Measurements from ENCODE around the gene TRAPPC12.

TRAPPC12 gene

DNA sequence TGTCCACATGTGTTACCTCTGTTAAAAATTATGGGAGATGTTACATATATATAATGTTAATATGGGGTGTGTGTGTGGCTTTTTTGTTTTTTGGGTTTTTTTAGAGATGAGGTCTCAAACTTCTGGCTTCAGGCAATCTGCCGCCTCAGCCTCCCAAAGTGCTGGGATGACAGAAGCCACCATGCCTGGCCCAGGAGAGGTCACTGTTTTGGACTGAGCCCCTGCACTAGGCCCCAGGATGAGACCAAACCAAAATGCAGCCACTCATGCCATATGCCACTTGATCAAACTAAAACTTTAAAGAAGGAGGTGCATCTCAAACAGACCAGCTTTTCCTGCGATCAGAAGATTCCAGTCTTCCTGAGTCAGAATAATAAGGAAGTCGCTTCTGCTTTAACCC, 137.3 kb downstream of the TRAPPC12 start:
- H3K27me3 Mint-ChIP-seq (ENCODE audit: low read depth, poor library complexity): peaks cover 2% of the 10 kb centered on the region
- peaks cover 33% of the 10 kb centered on the region for H3K4me1 Mint-ChIP-seq
- peak overlapping the region; percentile 86 for H3K4me3 Mint-ChIP-seq
- no peak for TF ChIP-seq CTCF (IDR thresholded peaks at IDR 0.05)
- no peak overlapping the region for H3K27ac Mint-ChIP-seq
- DNase-seq: no peak
- H3K36me3 Mint-ChIP-seq (ENCODE audit: low read depth): peaks cover 70% of the 10 kb centered on the region
- H3K9me3 Mint-ChIP-seq: peaks cover 25% of the 10 kb centered on the region

- Mint-ChIP-seq H3K27ac (peak overlapping the region; percentile 74), H3K9me3 (peaks cover 25% of the 10 kb centered on the region), H3K4me3 (peak overlapping the region; percentile 86), H3K36me3 (ENCODE audit: low read depth) (peaks cover 61% of the 10 kb centered on the region), H3K4me1 (peaks cover 33% of the 10 kb centered on the region), H3K27me3 (ENCODE audit: low read depth, poor library complexity) (peaks cover 2% of the 10 kb centered on the region)
- no peak for DNase-seq
- no peak for TF ChIP-seq CTCF (IDR thresholded peaks at IDR 0.05)
These were observed 138.5 kb downstream of the TRAPPC12 start for GRCh38 chr2:3517948-3518495.

- Mint-ChIP-seq H3K4me1 (peaks cover 33% of the 10 kb centered on the region), H3K36me3 (ENCODE audit: low read depth) (peaks cover 54% of the 10 kb centered on the region), H3K27me3 (ENCODE audit: low read depth, poor library complexity) (peaks cover 2% of the 10 kb centered on the region), H3K27ac (peak overlapping the region; percentile 74), H3K4me3 (peak overlapping the region; percentile 86), H3K9me3 (peaks cover 25% of the 10 kb centered on the region)
- TF ChIP-seq CTCF (IDR thresholded peaks at IDR 0.05): no peak
- peak; percentile 100 for DNase-seq
These were observed 139.2 kb downstream of the TRAPPC12 start for GRCh38 chr2:3518496-3519254.

GRCh38 chr2:3519255-3520205, 140.0 kb downstream of the TRAPPC12 start, which contains the start of gene ADI1:
TSS of gene ADI1 (minus strand) at chr2:3519531. CDS start at chr2:3519487, 44 bp downstream.
- H3K9me3 Mint-ChIP-seq: peaks cover 24% of the 10 kb centered on the region
- no peak for TF ChIP-seq CTCF (IDR thresholded peaks at IDR 0.05)
- peaks cover 2% of the 10 kb centered on the region for H3K27me3 Mint-ChIP-seq (ENCODE audit: low read depth, poor library complexity)
- H3K4me1 Mint-ChIP-seq: peaks cover 33% of the 10 kb centered on the region
- peaks cover 46% of the 10 kb centered on the region for H3K36me3 Mint-ChIP-seq (ENCODE audit: low read depth)
- peak within 1 kb of the TSS; percentile 86 for H3K4me3 Mint-ChIP-seq
- H3K27ac Mint-ChIP-seq: peak within 1 kb of the TSS; percentile 74
- DNase-seq: no peak

- Mint-ChIP-seq H3K4me1 (peaks cover 33% of the 10 kb centered on the region), H3K27me3 (ENCODE audit: low read depth, poor library complexity) (peaks cover 2% of the 10 kb centered on the region), H3K27ac (no peak overlapping the region), H3K4me3 (peak overlapping the region; percentile 86), H3K9me3 (peaks cover 15% of the 10 kb centered on the region), H3K36me3 (ENCODE audit: low read depth) (peaks cover 35% of the 10 kb centered on the region)
- DNase-seq: no peak
- TF ChIP-seq CTCF (IDR thresholded peaks at IDR 0.05): no peak
These were observed 141.1 kb downstream of the TRAPPC12 start for GRCh38 chr2:3520591-3520990.
